Measurements from ENCODE around the gene MIB2.
"Not testable (repeated sequence)": the region's sequence is repeated elsewhere in the genome, so short reads cannot be mapped to it uniquely, and the experiment has no call there.

Gene MIB2

GRCh38 chr1:1658583-1659549 is 43.6 kb downstream of the MIB2 start, which contains the start of gene CDK11B:
TSS of gene CDK11B (minus strand) at chr1:1659004. CDS start at chr1:1657485, 1,519 bp downstream.
- DNase-seq, result peak; percentile 88

DNA sequence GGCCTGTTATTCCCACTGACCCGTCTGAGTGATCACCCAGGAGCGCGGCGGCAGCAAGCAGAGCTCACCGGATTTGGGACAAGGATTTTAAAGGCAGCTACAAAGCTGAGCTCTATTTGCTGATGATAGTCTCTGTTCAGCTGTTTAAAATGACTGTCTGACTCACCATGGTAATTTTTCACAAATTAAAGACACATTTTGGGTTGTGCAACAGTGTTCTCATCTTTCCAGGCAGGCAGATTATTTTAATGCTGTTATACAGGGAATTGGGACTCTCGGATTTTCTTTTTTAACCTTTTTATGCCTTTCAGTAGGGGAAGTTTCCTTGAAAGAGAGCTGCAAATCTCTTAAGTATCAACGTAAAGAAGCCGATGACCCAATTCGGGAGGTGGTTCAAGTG is 47.1 kb downstream of the MIB2 start:
- not testable (repeated sequence) for DNase-seq

DNA sequence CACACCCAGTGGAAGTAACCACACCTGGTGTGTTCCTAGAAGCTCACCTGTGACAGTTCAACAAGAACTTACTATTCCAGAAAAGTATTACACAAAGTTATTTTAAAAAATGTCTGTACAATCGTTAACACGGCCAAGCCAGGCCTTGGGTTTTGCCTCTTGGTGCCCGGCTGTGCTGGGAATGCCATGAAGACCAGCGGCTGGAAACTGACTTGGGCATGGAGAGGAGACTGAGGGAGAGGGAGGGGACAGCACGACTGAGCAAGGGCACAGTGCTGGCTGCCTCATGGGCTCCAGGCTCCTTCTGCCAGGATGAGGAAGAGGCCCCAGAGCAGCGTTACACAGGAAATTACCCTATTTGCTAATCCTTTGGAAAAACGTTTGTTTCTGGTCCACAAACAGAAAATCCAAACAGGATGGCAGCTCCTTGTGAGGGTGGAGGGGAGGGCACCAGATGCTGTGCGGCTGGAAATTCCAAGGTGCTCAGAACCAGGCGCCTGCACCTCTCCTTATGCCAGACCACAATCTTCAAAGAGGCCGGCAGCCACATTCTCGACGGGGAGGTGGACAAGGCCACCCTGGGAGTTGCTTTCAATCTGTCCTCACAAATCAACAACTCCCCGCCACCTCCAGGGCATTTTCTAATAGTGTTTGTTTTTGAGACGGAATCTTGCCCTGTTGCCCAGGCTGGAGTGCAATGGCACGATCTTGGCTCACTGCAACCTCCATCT is 47.7 kb downstream of the MIB2 start:
- DNase-seq, result not testable (repeated sequence)

DNA sequence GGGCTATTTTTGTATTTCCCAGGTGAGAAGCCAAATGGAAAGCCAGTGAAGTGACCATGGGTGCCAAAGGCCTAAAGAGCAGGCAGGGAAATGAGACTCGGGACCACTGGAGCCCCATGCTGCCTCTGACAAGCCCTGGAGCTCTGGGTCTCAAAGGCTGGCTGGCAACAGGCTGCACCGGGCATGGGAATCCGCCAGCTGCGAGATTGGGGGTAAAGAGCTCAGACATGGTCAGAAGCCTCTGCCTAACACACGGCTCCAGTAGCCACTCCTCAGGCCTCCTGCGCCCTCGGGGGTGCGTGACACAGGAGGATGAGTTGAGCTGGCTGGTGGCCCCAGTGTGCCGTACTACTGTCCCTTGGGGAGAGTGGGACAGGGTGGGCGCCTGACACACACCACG is 49.0 kb downstream of the MIB2 start:
- not testable (repeated sequence) for DNase-seq

DNA sequence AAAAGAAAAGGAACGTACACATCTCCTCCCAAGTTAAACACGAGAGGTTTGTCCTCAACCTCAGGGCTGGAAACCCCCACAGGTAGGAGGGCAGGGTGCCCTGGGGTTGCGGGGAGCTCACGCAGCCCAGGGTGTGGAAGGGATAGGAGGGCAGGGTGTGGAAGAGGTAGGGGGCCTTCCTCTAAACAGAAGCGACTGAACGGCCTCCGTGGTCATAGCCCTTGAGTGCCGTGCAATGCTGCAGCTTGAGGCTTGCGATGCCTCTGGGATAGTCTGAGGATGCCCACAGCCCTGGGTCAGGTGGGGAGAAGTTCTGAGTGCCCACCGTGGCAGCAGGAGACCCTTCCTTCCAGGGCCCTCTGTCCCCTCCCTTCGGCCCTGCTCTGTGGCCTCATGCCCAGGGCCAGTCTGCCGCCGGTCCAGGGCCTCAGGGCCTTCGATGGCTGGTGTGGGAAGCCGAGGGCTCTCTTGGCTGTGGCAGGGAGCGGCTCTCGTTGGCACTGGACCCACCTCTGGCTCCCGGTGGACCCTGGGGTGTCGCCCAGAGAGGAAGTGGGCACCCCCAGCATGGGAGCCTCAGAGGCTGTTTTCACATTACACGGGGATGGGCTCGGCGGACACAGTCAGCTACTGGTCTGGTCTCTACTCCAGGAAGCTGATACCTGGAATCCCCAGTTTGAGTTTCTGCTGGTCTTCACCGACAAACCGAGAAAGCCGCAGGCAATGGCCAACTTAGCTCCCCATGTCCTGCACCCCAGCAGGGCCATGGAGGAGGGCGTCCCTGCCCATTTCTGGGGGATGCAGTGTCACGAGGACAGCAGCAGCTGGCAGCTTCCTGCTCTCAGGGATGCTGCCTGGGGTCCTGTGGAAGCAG is 49.9 kb downstream of the MIB2 start:
- no peak for DNase-seq

DNA sequence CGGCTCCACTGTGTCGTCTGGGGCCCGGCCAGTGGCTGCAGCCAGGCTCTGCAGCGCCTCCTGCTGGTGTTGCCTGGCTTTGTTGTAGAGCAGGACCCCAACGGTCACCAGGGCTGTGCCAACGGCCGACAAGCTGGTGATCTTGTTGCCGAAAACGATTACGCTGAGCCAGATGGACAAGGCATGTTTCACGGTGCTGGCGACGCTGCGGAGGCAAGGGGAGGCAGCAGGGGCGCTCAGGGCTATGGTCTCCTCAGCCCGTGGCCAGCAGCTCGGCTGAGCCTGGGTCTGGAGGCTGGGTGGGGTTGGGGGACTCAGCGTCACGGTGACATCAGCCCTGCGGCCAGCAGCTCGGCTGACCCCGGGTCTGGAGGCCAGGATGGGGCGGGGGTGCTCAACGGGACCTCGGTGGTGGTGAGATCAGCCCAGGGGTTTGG is 50.5 kb downstream of the MIB2 start:
- DNase-seq, result no peak

- DNase-seq, result no peak
These were observed 51.2 kb downstream of the MIB2 start for GRCh38 chr1:1666526-1666925.

- no peak for DNase-seq
These were observed 54.5 kb downstream of the MIB2 start for GRCh38 chr1:1669468-1670440.

DNA sequence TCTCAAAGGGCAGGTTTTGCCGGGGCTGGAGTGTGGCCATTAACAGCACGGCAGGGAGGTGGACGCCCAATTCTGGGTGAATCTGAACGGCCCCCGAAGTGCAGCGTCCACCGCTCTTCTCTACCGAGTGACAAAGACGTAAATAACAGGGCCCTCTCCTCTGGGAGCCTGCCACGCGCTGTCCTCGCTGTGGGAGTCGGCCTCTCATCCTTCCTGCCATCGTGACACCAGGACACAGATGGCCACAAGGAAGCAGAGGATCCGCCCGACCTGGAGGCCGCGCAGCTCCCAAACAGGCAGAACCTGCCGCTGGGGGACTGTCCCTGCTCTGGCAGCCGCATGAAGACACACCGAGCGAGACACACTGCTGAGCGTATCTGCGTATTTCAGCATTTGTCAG is 55.6 kb downstream of the MIB2 start:
- no peak for DNase-seq

GRCh38 chr1:1671365-1672119 is 56.2 kb downstream of the MIB2 start:
- no peak for DNase-seq

GRCh38 chr1:1672181-1672965 is 57.1 kb downstream of the MIB2 start:
- no peak for DNase-seq

DNA sequence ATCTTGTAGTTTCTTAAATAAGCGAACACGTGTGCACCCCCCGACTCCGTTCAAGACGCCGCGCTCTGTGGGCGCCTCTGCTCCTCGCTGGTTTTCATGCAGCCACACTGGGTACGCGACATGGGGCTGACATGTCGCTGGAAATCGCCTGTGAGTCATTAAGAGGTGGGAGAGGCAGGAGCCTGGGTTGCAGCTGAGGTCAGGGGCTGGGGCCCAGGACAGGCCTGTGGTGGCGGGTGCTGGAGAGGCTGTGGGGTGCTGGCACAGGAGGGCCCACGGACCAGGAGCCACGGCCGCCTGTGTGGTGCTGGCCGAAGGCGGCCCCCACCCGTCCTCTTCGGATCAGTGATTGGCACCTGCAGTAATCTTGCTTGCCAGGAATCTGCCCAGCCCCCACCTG is 59.5 kb downstream of the MIB2 start:
- DNase-seq, result not testable (repeated sequence)

- DNase-seq, result not testable (repeated sequence)
These were observed 59.9 kb downstream of the MIB2 start for GRCh38 chr1:1675218-1675617.

- not testable (repeated sequence) for DNase-seq
These were observed 60.8 kb downstream of the MIB2 start for GRCh38 chr1:1676087-1676486.

- DNase-seq, result no peak
These were observed 62.6 kb downstream of the MIB2 start for GRCh38 chr1:1677718-1678580.

DNA sequence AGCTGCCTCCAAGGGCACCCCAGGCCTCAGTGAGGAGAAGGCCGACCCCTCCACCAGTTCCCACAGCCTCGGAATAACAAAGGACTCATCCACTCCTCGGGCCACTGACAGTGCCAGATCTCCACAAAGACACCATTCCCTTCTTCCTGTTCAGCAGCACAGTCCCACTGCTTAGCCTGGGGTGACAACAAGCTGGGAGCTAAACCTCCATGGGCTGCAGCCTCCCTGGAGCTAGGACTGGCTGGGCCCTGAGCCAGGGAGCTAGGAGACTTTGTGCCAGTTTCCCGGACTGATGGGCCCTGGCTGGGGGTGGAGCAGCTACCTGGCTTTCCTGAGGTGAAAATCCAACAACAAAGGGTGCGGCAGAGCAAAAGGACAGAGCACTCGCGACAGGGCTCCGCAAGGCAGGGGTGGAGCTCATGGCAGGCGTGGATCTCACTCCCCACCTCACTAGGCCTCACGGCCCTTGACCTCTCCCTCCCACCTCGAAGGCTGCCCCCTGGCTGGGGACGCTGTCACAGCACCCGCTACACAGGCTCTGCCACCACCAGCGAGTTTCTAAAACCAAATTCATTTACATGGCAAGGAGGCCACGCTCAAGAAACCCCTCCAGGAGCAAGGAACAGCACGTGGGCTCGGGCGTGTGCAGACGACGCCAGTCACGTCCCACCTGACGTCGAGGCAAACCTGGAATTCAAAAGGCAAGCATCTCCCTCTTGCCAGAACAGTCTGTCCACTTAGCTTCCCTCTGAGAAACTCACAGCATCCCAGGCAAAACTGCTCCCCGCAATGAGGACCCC is 63.5 kb downstream of the MIB2 start:
- no peak for DNase-seq
